GM19351 (cell line): ENCODE data around the gene TF.

Experiments
- ATAC-seq: cut with Tn5 transposase; IDR thresholded peaks from one replicate; pipeline ENCODE4 v1.9.1; 2021; ENCODE audit warnings: mild to moderate bottlenecking, moderate library complexity; ENCODE audit not compliant: unreplicated experiment

The TF gene

GRCh38 chr3:133834621-133835417, 88.6 kb downstream of the TF start:
- no peak for ATAC-seq

- no peak for ATAC-seq
Measured at GRCh38 chr3:133835418-133835743, 89.2 kb downstream of the TF start.

- ATAC-seq = no peak
Measured at GRCh38 chr3:133835961-133836360, 89.8 kb downstream of the TF start.

- no peak for ATAC-seq
Measured at GRCh38 chr3:133836497-133837158, 90.4 kb downstream of the TF start.

- no peak for ATAC-seq
Measured at GRCh38 chr3:133837487-133838295, 91.5 kb downstream of the TF start.

GRCh38 chr3:133838296-133838789, 92.2 kb downstream of the TF start:
- ATAC-seq = no peak

- no peak for ATAC-seq
Measured at GRCh38 chr3:133838916-133839800, 93.0 kb downstream of the TF start.

- ATAC-seq = no peak
Measured at GRCh38 chr3:133840055-133840737, 94.0 kb downstream of the TF start.

- no peak for ATAC-seq
Measured at GRCh38 chr3:133840767-133841166, 94.6 kb downstream of the TF start.

GRCh38 chr3:133841196-133841595, 95.0 kb downstream of the TF start:
- no peak for ATAC-seq

- ATAC-seq = no peak
Measured at GRCh38 chr3:133842158-133842557, 96.0 kb downstream of the TF start.

GRCh38 chr3:133843634-133844033, 97.4 kb downstream of the TF start:
- no peak for ATAC-seq

- no peak for ATAC-seq
Measured at GRCh38 chr3:133845127-133845526, 98.9 kb downstream of the TF start.
